ENCODE results near the gene TNIK.

The TNIK gene

GRCh38 chr3:171465763-171466162 lies 5.6 kb upstream of the TNIK start:
- Histone ChIP-seq H3K4me3 (ENCODE audit: low read depth, low read length) (no peak overlapping the region), H3K4me1 (peaks cover 7% of the 10 kb centered on the region), H3K27me3 (no peaks in the 10 kb centered on the region), H3K9me3 (no peaks in the 10 kb centered on the region), H3K36me3 (no peaks in the 10 kb centered on the region)
- no peak for TF ChIP-seq CTCF (IDR thresholded peaks at IDR 0.05; ENCODE audit: low read depth, low read length)
- no peak for DNase-seq

GRCh38 chr3:171464462-171464861 lies 4.3 kb upstream of the TNIK start:
- DNase-seq, result no peak
- Histone ChIP-seq H3K4me3 (ENCODE audit: low read depth, low read length) (no peak overlapping the region), H3K9me3 (no peaks in the 10 kb centered on the region), H3K36me3 (no peaks in the 10 kb centered on the region), H3K27me3 (no peaks in the 10 kb centered on the region), H3K4me1 (peaks cover 5% of the 10 kb centered on the region)
- no peak for TF ChIP-seq CTCF (IDR thresholded peaks at IDR 0.05; ENCODE audit: low read depth, low read length)

- peaks cover 7% of the 10 kb centered on the region for H3K4me1 ChIP-seq
- DNase-seq, result no peak
- no peak overlapping the region for H3K4me3 ChIP-seq (ENCODE audit: low read depth, low read length)
- no peaks in the 10 kb centered on the region for H3K9me3 ChIP-seq
- H3K27me3 ChIP-seq, result no peaks in the 10 kb centered on the region
- H3K36me3 ChIP-seq, result no peaks in the 10 kb centered on the region
- no peak for TF ChIP-seq CTCF (IDR thresholded peaks at IDR 0.05; ENCODE audit: low read depth, low read length)
These were observed 2.0 kb upstream of the TNIK start for GRCh38 chr3:171462224-171462623.

GRCh38 chr3:171461525-171461917 lies 1.3 kb upstream of the TNIK start:
- TF ChIP-seq CTCF (IDR thresholded peaks at IDR 0.05; ENCODE audit: low read depth, low read length), result no peak
- Histone ChIP-seq H3K4me1 (peaks cover 6% of the 10 kb centered on the region), H3K9me3 (no peaks in the 10 kb centered on the region), H3K27me3 (no peaks in the 10 kb centered on the region), H3K36me3 (no peaks in the 10 kb centered on the region), H3K4me3 (ENCODE audit: low read depth, low read length) (peak overlapping the region; percentile 89)
- no peak for DNase-seq

DNA sequence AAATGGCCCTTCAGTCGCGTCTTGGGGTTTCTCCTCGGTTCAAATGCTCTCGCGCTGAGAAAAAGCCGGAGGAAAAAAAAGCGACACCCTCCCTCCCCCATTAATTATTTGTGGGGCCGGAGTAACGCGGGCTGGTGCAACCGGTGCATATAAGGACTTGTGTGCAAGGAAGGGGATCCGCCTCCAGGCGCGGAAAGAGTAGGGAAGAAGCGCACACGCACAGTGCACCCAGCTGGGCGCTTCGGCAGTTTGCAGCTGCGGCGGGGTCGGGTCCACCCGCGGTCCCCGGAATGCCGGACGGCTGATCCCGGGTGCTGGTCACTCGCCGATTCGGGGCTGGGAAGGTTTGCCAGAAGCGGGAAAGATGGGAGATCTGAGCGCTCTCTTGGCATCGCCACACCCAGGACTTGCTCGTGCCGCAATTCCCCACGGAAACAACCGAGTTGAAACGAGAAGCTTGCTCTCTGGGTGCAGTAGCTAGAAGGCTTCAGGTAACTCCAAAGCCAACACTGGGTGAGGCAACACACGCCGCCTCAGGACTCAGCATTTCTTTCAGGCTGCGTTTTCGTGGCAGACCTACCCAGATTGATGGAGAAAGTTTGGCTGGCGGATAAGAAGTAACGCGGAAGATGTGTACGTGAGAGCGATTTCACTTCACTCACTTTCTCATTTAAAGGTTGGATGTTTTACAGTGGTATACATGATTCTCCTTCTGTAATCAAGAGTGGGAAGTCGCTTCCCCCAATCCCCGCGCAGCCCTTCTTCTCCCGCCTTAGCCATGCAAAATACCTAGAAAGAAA lies 720 bp upstream of the TNIK start:
- peak; percentile 22 for TF ChIP-seq CTCF (IDR thresholded peaks at IDR 0.05; ENCODE audit: low read depth, low read length)
- no peaks in the 10 kb centered on the region for H3K27me3 ChIP-seq
- H3K4me3 ChIP-seq (ENCODE audit: low read depth, low read length), result peak overlapping the region; percentile 89
- H3K9me3 ChIP-seq, result no peaks in the 10 kb centered on the region
- peak; percentile 68 for DNase-seq
- peaks cover 5% of the 10 kb centered on the region for H3K4me1 ChIP-seq
- no peaks in the 10 kb centered on the region for H3K36me3 ChIP-seq

GRCh38 chr3:171459137-171459941 lies 866 bp downstream of the TNIK start:
- peak; percentile 34 for DNase-seq
- H3K4me1 ChIP-seq, result peaks cover 12% of the 10 kb centered on the region
- no peaks in the 10 kb centered on the region for H3K9me3 ChIP-seq
- H3K27me3 ChIP-seq, result no peaks in the 10 kb centered on the region
- no peaks in the 10 kb centered on the region for H3K36me3 ChIP-seq
- no peak for TF ChIP-seq CTCF (IDR thresholded peaks at IDR 0.05; ENCODE audit: low read depth, low read length)
- peak overlapping the region; percentile 89 for H3K4me3 ChIP-seq (ENCODE audit: low read depth, low read length)
